ENCODE results near the gene PHLPP1. TPM values are rescaled to one million over a fixed set of nuclear protein-coding genes. Genes with fewer than 3 reads are reported as not detected.
A peak's percentile ranks its signal among the peaks of the same experiment; 100 is the strongest.

The PHLPP1 gene
- total and polyA plus RNA-seq, 12 donors = 13.8 to 61.6 (median 37.8) TPM

DNA sequence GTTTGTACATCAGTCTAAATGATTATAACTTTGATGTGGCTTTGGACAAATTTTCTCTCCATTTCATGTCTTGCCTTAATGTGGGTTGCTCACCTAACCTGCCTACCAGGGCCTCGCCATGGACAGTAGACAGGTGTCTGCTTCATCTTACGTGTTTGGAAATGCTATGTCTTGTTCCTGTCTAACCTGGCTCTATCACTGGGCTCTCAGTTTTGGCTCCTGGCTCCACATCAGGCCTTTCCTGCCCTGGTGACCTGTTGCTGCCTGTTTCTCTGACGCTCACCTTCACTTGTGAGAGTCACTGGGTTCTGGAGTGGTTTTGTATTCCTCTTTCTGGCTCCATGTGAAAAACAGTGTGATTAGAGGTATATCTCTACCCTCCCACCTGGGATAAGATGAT, 65.9 kb downstream of the PHLPP1 start:
- H3K27me3 ChIP-seq = no peaks in the 10 kb centered on the region
- TF ChIP-seq, protein P1, sequence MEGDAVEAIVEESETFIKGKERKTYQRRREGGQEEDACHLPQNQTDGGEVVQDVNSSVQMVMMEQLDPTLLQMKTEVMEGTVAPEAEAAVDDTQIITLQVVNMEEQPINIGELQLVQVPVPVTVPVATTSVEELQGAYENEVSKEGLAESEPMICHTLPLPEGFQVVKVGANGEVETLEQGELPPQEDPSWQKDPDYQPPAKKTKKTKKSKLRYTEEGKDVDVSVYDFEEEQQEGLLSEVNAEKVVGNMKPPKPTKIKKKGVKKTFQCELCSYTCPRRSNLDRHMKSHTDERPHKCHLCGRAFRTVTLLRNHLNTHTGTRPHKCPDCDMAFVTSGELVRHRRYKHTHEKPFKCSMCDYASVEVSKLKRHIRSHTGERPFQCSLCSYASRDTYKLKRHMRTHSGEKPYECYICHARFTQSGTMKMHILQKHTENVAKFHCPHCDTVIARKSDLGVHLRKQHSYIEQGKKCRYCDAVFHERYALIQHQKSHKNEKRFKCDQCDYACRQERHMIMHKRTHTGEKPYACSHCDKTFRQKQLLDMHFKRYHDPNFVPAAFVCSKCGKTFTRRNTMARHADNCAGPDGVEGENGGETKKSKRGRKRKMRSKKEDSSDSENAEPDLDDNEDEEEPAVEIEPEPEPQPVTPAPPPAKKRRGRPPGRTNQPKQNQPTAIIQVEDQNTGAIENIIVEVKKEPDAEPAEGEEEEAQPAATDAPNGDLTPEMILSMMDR (IDR thresholded peaks at IDR 0.05) = no peak
- no peak for TF ChIP-seq POLR2A (IDR thresholded peaks at IDR 0.05)
- 92 to 98% (median 96%) methylated on average over 3 of the region's 3 CpGs for WGBS, 4 donors
- no peaks in the 10 kb centered on the region for H3K9me3 ChIP-seq (replicated peaks in 1 of 3)
- DNase-seq = no peak
- peak overlapping the region in 3 of 5 donors; percentile 5 to 69 (median 56) for H3K27ac ChIP-seq
- intact Hi-C loops (cut with DNase I) = no loop called here
- H3K36me3 ChIP-seq (replicated peaks in 1 of 2) = no peaks in the 10 kb centered on the region
- H3K4me3 ChIP-seq = no peak overlapping the region
- H3K4me1 ChIP-seq (replicated peaks in 1 of 2) = peaks cover 15 to 46% of the 10 kb centered on the region in 2 donors

DNA sequence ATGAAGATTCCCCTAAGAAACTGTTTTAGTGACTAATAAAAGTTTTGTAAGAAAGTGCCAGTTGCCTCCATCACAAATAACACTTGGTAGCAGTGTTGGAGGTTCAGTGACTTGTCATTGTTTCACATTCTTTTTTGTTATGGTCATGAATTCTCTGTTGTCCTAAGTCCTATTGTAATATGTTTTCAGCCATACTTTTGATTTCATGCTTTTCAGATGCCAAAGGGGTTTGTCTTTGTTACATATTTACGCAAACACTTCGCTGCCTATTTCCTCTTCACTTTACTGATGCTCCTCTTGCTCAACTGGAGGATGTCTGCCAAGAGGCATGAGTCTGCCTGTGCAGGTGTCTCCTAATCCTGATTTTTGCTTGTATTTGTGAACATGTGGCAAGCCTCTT, 66.6 kb downstream of the PHLPP1 start:
- Histone ChIP-seq H3K9me3 (replicated peaks in 1 of 3) (no peaks in the 10 kb centered on the region), H3K4me1 (replicated peaks in 1 of 2) (peaks cover 15 to 52% of the 10 kb centered on the region in 2 donors), H3K27me3 (no peaks in the 10 kb centered on the region), H3K27ac (peak overlapping the region in 3 of 5 donors; percentile 5 to 69 (median 56)), H3K4me3 (no peak overlapping the region), H3K36me3 (replicated peaks in 1 of 2) (no peaks in the 10 kb centered on the region)
- intact Hi-C loops (cut with DNase I) = no loop called here
- WGBS, 4 donors = 35 to 43% (median 38%) methylated on average over 2 of the region's 2 CpGs
- TF ChIP-seq, protein P1 (IDR thresholded peaks at IDR 0.05) = peak in 2 of 6 experiments; percentile 8 to 11
- no peak for TF ChIP-seq POLR2A (IDR thresholded peaks at IDR 0.05)
- peak; percentile 43 to 80 (median 75) for DNase-seq

DNA sequence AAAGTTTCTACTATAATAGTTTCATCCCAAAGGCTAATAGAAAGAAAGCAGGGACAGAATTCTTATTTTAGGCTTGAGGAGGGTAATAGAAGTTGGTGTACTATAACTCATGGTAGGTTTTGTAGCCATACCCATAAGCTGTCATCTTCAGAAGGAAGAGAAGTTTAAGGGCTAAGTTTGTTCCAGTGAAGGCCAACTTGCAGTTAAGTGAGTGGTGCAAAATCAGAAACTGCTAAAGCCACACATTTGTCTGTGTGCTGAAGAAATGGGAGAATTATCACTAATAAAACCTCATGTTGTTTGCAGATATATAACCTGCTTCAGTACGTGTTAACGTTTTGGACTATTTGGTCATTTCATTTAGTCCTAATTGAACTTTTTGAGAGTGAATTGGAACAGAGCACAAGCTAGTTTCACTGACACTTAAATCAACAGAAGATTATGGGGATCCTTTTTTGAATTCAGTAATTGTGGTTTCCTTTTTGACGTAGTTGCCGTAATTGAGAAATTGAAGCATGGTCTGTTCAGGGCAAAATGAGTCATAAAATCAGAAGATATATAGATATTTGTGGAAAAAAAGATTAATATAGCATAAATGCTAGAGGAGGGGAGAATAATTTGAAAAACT, 69.1 kb downstream of the PHLPP1 start:
- DNase-seq = no peak
- H3K4me3 ChIP-seq = no peak overlapping the region
- WGBS, 4 donors = 55 to 71% (median 57%) methylated on average over 4 of the region's 4 CpGs
- no peaks in the 10 kb centered on the region for H3K36me3 ChIP-seq (replicated peaks in 1 of 2)
- intact Hi-C loops (cut with DNase I) = no loop called here
- peaks cover 16 to 59% of the 10 kb centered on the region in 2 donors for H3K4me1 ChIP-seq (replicated peaks in 1 of 2)
- TF ChIP-seq POLR2A (IDR thresholded peaks at IDR 0.05) = no peak
- TF ChIP-seq, protein P1 (IDR thresholded peaks at IDR 0.05) = no peak
- no peaks in the 10 kb centered on the region for H3K9me3 ChIP-seq (replicated peaks in 1 of 3)
- no peaks in the 10 kb centered on the region for H3K27me3 ChIP-seq
- H3K27ac ChIP-seq = peak overlapping the region in 3 of 5 donors; percentile 37 to 57 (median 51)

DNA sequence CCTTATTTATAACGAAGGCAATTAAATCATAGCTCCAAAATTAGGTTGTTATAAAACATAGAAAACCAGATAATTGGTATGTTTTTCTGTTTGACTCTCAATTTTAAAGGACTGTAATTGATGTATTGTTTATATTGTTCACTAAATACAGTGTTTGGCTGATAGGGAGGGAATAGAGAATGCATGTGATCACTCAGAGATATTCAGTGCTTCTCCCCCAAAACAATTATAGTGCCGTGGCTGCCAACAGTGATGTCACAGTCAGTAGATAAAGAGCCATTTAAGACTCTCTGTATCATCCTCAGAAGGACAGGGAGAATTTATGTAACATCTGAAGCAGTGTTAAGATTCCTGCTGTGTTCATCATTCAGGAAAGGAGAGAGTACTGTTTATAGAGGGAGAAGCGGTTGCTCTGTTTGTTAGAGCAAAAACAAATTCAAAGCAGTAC, 69.6 kb downstream of the PHLPP1 start:
- Histone ChIP-seq H3K27ac (peak overlapping the region in 3 of 5 donors; percentile 37 to 63 (median 51)), H3K4me1 (replicated peaks in 1 of 2) (peaks cover 16 to 56% of the 10 kb centered on the region in 2 donors), H3K36me3 (replicated peaks in 1 of 2) (no peaks in the 10 kb centered on the region), H3K4me3 (no peak overlapping the region), H3K27me3 (no peaks in the 10 kb centered on the region), H3K9me3 (replicated peaks in 1 of 3) (no peaks in the 10 kb centered on the region)
- peak; percentile 38 to 72 (median 59) for DNase-seq
- intact Hi-C loops (cut with DNase I) = no loop called here
- peak in 1 of 2 donors; percentile 54 for TF ChIP-seq POLR2A (IDR thresholded peaks at IDR 0.05)
- TF ChIP-seq, protein P1 (IDR thresholded peaks at IDR 0.05) = no peak
- WGBS, 4 donors = 32 to 37% (median 36%) methylated on average over 3 of the region's 3 CpGs
